EH (cell line): ENCODE data around the gene SLC9C1.

Source experiments
- DNase-seq: peaks from one replicate; pipeline ENCODE4 v3.0.0-alpha.2; 2015; ENCODE audit warnings: low read depth

SLC9C1 gene

DNA sequence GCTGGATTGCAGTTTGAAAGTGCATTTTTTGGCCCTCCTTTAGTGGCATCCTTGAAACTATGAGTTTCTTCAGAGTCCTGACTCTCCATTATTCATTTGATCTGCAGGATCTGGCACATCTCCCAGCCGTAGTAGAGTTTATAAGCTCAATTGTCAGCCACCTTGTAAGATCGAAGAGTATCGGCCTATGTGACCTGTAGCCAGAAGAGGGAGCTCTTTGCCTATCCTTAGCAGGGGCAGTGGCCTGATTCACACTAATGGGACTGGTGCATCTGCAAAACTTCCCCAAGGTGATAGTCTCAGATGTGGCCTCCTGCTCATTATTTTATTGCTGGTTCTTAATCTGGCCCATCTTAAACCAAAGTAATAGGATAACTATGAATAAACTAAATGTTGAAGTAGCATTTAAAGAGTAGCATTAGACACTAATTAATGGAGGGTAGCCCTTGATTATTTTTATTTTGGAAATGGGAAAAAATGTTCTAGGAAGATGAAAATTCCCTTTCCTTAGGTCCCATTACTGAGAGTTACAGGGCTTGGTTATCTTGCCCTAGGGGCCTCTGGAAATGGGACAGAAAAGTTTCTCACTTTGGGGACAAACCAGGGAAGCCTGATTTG, 182.1 kb downstream of the SLC9C1 start:
- peak; percentile 68 for DNase-seq

DNA sequence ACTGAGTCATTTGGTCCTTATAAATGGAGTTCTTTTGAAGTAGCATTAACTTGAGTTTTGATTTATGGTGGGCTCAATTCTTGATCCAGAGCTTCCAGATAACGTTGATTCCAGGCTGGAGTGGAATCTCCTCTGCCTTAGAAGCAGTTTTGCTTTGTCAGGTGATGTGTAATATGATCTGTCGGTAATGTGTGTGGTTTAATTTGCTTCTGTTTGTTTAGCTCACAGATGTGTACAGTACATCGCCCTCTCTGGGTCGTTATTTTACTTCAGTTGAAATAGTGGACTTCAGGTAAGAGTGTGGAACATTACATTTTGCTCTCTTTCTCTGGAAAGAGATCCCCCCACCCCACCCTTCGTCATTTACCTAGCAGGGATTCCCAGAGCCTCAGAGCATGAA, 184.7 kb downstream of the SLC9C1 start:
- no peak for DNase-seq

DNA sequence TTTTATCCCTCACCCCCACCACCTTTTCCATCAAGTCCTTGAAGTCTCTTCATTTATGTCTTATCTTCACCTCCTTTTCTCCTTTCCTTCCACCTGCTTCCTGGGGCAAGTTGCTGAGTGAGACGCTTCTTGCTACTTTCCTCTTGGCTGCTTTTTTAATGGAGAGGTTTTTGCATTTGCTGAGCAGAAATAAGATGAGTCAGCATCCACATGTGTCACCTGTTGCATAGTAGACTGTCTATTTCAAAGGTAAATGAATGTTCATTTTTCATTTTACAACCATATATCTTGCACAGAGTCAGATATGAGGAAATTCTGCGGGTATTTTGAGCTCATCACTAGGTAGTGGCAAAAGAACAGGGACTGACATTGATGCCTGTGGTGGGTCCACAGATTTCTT, 189.2 kb downstream of the SLC9C1 start:
- DNase-seq: no peak

DNA sequence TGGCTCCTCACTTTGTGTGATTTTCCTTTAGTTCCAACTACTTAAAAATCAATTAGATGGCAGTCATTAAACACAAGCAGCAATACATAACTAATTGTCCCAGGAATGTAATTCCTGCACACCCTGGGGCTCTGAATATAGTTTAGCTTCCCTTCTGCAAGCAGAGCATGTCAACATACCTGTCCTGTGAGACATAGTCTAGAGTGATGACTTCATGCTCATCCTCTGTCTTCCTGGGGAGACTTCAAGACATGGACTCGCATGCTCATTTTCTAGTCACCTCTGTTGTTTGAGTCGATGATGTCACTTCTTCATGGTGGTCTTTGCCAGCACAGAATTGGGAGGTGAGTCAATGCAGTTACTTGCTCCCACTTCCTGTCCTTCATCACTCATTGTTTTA, 192.1 kb downstream of the SLC9C1 start:
- DNase-seq: peak; percentile 90

GRCh38 chr3:112097378-112097777, 196.6 kb downstream of the SLC9C1 start:
- peak; percentile 99 for DNase-seq

DNA sequence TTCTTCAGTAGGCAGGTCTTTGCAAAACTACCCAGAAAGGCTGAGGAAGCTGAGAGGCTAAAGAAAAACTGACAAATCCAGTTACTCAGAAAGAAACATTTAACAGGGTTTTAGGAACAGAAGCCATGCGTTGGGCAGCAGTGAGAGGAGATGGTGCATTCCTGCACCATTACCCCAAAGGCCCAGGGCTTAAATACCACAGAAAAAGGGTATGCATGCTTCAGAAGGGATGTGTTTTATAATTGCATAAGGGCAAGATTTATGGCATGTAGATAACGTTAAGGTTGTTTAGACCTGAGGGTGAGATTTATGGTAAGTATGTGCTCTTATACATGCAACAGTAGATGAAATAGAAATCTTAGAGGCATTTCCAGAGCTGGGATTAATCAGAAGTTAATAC, 197.8 kb downstream of the SLC9C1 start:
- peak; percentile 66 for DNase-seq

DNA sequence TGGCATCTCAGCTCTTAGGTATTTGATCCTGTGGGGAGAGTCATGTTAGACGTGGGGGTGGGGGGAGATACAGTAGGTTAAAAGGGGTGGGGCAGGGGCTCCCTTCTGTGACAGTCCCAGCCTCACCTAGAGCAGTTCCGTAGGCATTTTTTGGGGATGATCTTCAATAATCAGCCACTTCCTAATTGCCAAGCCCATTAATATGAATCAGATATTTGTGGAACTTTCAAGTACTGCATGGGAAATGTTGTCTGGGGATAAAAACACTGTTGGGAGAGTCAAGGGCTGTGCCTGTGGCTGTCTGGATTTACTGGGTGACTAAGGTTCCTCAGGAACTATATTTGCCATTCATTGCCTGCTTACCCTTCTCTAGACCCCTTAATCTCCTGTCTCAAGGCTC, 198.3 kb downstream of the SLC9C1 start:
- DNase-seq: no peak

DNA sequence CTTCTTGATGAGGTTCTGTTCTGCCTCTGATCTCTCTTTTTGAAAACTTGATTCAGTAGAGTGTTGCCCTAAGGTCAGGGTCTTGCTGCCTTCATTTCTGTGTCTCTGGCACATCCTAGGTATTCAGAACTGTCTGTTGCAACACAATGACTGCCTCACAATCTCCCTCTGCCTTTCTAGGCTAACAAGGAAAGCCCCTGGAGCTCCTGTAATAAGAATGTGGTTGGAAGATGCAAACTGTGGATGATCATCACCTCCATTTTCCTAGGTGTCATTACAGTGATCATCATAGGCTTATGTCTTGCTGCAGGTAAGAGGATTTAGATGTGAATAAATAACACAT, 200.9 kb downstream of the SLC9C1 start:
- DNase-seq: no peak

- peak; percentile 54 for DNase-seq
These were observed 201.4 kb downstream of the SLC9C1 start for GRCh38 chr3:112092496-112093179.

GRCh38 chr3:112090887-112091586, 203.0 kb downstream of the SLC9C1 start:
- no peak for DNase-seq
